Sigmoid colon (tissue), 7 donors: Measurements from ENCODE around the gene IKZF2. TPM values are rescaled to one million over a fixed set of nuclear protein-coding genes. Genes with fewer than 3 reads are reported as not detected.

ENCODE experiments used
- DNase-seq: peaks from one replicate; pipeline ENCODE4 v3.0.0-alpha.2; 2019
- H3K27ac ChIP-seq, 4 donors: fragments of 200-600 bp; sonication (generic); one replicate each; pipeline ENCODE4 v1.5.1; 2016 to 2019; ENCODE audit warnings: mild to moderate bottlenecking in 1 of 4
- H3K27me3 ChIP-seq, 3 donors: fragments of 200-600 bp; sonication (generic); one replicate each; pipeline ENCODE4 v1.5.1; 2019; ENCODE audit warnings: mild to moderate bottlenecking in 1 of 3
- H3K36me3 ChIP-seq, 4 donors: fragments of 200-600 bp; sonication (generic); one replicate each; pipeline ENCODE4 v1.5.1; 2016 to 2019
- H3K4me1 ChIP-seq, 4 donors: fragments of 200-600 bp; sonication (generic); one replicate each; pipeline ENCODE4 v1.5.1; 2017 to 2019
- H3K4me3 ChIP-seq, 4 donors: fragments of 200-600 bp; sonication (generic); one replicate each; pipeline ENCODE4 v1.5.1; 2017 to 2019; ENCODE audit warnings: mild to moderate bottlenecking in 2 of 4, moderate library complexity in 1 of 4
- H3K9me3 ChIP-seq, 4 donors: fragments of 200-600 bp in 3 of 4; sonication (generic) in 3 of 4; one replicate each; pipeline versions ENCODE4 v1.5.1 to v1.6.1; 2013 to 2019
- CTCF ChIP-seq, 4 experiments: fragments of 450-650 bp in 3 of 4; fragments of 200-600 bp in 1 of 4; IDR thresholded peaks; one replicate each; pipeline ENCODE4 v1.5.1; 2016 to 2019; ENCODE audit warnings: antibody characterized with exemption in 4 of 4, mild to moderate bottlenecking in 3 of 4, moderate library complexity in 2 of 4
- EP300 ChIP-seq, 4 donors: sonication (generic); formaldehyde crosslinking; IDR thresholded peaks; one replicate each; pipeline ENCODE4 v1.6.1; 2017; ENCODE audit warnings: antibody characterized with exemption in 4 of 4
- POLR2A ChIP-seq, 2 donors: fragments of 450-650 bp; IDR thresholded peaks; one replicate each; pipeline ENCODE4 v1.6.1; 2016; ENCODE audit warnings: antibody characterized with exemption in 2 of 2, mild to moderate bottlenecking in 2 of 2, moderate library complexity in 2 of 2
- POLR2AphosphoS5 ChIP-seq, 4 donors: sonication (generic); formaldehyde crosslinking; IDR thresholded peaks; one replicate each; pipeline ENCODE4 v1.6.1; 2017; ENCODE audit warnings: antibody characterized with exemption in 4 of 4
- WGBS, 2 donors: extraction: QIAGEN DNeasy Blood & Tissue Kit; methylation state at CpG; one replicate each; pipeline ENCODE4 v1.1.7; 2013; 5-methylcytosine and 5-hydroxymethylcytosine counted together
- intact Hi-C: fragments of 100-400 bp; cut with DNase I; formaldehyde crosslinking; loops from one replicate; pipeline ENCODE4 v1.15.1; 2023
- polyA plus RNA-seq, 3 donors: library from polyadenylated mRNA; stranded (reverse); fragments of 200-250 nt; gene quantifications; one replicate each; pipeline ENCODE4 v1.2.3, GENCODE V29; 2013
- total RNA-seq, 4 donors: library from RNA; depleted of rRNA; stranded (reverse); fragments of >200 nt; gene quantifications; one replicate each; pipeline ENCODE4 v1.1.0, GENCODE V29; 2016
- donor health status: healthy with polysubstance abuse.
- donor health status: Bipolar disorder and iron deficiency.
- donor health status: healthy.

The IKZF2 gene
- total and polyA plus RNA-seq, 7 donors: under 0.01 to 14.9 (median 5.5) TPM

DNA sequence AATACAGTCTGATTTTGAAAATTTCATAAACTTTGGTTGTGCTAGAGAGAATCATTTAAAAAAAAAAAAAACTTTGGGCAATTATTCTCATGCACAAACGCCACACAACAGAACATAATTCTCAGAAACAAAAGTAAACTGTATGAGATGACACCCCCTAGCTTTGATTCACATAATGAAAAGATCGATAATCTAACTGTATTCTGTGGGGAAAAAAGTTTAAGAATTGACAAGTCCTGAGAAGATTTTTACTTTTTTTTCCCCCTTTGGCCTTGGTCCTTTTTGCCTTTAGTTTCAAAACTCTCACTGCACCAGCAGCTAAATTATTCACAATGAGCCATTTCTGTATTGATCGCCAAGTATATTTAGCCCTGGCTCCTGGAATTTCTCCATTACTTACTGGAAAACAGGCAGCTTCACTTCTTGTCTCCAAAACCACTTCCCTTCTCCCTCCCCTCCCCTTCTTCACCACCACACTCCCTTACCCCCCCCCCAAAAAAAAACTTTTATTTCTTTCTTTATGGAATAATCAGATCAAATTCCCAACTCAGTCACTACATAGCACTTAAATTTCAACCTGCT is 2.0 kb downstream of the IKZF2 start:
- H3K4me3 ChIP-seq: peak overlapping the region; percentile 54 to 85 (median 80)
- peaks cover 0 to 9% (median 0%) of the 10 kb centered on the region in 4 donors for H3K36me3 ChIP-seq
- peaks cover 0 to 31% (median 18%) of the 10 kb centered on the region in 4 donors for H3K4me1 ChIP-seq
- no peak for TF ChIP-seq POLR2A (IDR thresholded peaks at IDR 0.05)
- no peak for TF ChIP-seq EP300 (IDR thresholded peaks at IDR 0.05)
- TF ChIP-seq CTCF (IDR thresholded peaks at IDR 0.05): no peak
- TF ChIP-seq POLR2AphosphoS5 (IDR thresholded peaks at IDR 0.05): no peak
- 33 to 69% methylated on average over 3 of the region's 3 CpGs for WGBS, 2 donors
- no peaks in the 10 kb centered on the region for H3K27me3 ChIP-seq
- H3K9me3 ChIP-seq: no peaks in the 10 kb centered on the region
- DNase-seq: no peak
- peak overlapping the region; percentile 84 to 98 (median 96) for H3K27ac ChIP-seq
- intact Hi-C loops: no loop called here

GRCh38 chr2:213148572-213149261 is 2.7 kb downstream of the IKZF2 start:
- H3K27ac ChIP-seq: peak overlapping the region in 2 of 4 donors; percentile 84 to 98
- intact Hi-C loops: no loop called here
- TF ChIP-seq POLR2AphosphoS5 (IDR thresholded peaks at IDR 0.05) (no peak), CTCF (IDR thresholded peaks at IDR 0.05) (no peak), EP300 (IDR thresholded peaks at IDR 0.05) (no peak), POLR2A (IDR thresholded peaks at IDR 0.05) (no peak)
- no peaks in the 10 kb centered on the region for H3K9me3 ChIP-seq
- DNase-seq: no peak
- peaks cover 0 to 29% (median 18%) of the 10 kb centered on the region in 4 donors for H3K4me1 ChIP-seq
- peaks cover 0 to 9% (median 0%) of the 10 kb centered on the region in 4 donors for H3K36me3 ChIP-seq
- WGBS, 2 donors: 29 to 33% methylated on average over 2 of the region's 2 CpGs
- H3K27me3 ChIP-seq: no peaks in the 10 kb centered on the region
- H3K4me3 ChIP-seq: peak overlapping the region in 3 of 4 donors; percentile 5 to 85 (median 83)

GRCh38 chr2:213147538-213147937 is 3.9 kb downstream of the IKZF2 start:
- intact Hi-C loops: no loop called here
- no peak overlapping the region for H3K27ac ChIP-seq
- peaks cover 0 to 18% (median 15%) of the 10 kb centered on the region in 4 donors for H3K4me1 ChIP-seq
- H3K9me3 ChIP-seq: no peaks in the 10 kb centered on the region
- no peak overlapping the region for H3K4me3 ChIP-seq
- TF ChIP-seq EP300 (IDR thresholded peaks at IDR 0.05) (no peak), POLR2AphosphoS5 (IDR thresholded peaks at IDR 0.05) (no peak), POLR2A (IDR thresholded peaks at IDR 0.05) (no peak), CTCF (IDR thresholded peaks at IDR 0.05) (no peak)
- WGBS, 2 donors: 79 to 93% methylated on average over 2 of the region's 2 CpGs
- no peaks in the 10 kb centered on the region for H3K27me3 ChIP-seq
- peaks cover 0 to 9% (median 0%) of the 10 kb centered on the region in 4 donors for H3K36me3 ChIP-seq
- DNase-seq: no peak

DNA sequence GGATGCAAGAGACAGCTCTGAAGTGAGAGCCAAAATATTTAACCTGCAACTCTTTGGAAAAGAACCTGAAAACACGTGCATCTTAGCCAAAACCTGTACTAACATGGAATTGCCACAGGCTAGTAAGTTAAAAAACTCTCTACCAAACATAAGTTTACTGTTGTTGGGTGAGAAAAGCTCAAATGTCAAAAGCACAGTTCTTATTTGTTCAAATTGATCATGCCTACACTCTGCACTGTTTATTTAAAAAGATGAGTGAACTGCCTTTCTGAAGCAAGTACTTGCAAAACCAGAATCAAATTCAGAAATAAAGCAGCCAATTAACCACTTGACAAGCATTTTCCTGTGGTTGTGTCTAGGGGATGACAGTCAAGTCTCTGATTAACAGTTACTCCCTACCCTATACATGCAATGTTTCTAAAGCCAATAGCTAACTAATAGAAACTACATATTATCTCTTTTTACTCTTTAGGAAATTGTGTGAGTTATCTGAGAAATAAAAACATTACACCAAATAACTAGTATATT is 5.6 kb downstream of the IKZF2 start:
- whole genome bisulfite sequencing, 2 donors: 68 to 85% methylated on average over 1 of the region's 1 CpG

More for the DNA sequence above, 5.6 kb downstream of the IKZF2 start:
- no peaks in the 10 kb centered on the region for H3K27me3 ChIP-seq
- intact Hi-C loops: no loop called here
- H3K4me3 ChIP-seq: no peak overlapping the region
- no peak for DNase-seq
- H3K4me1 ChIP-seq: peaks cover 0 to 18% (median 13%) of the 10 kb centered on the region in 4 donors
- peaks cover 0 to 9% (median 0%) of the 10 kb centered on the region in 4 donors for H3K36me3 ChIP-seq
- no peak overlapping the region for H3K27ac ChIP-seq
- H3K9me3 ChIP-seq: no peaks in the 10 kb centered on the region
- TF ChIP-seq CTCF (IDR thresholded peaks at IDR 0.05) (no peak), POLR2A (IDR thresholded peaks at IDR 0.05) (no peak), EP300 (IDR thresholded peaks at IDR 0.05) (no peak), POLR2AphosphoS5 (IDR thresholded peaks at IDR 0.05) (no peak)
